ENCODE measurements around the gene ATF7.
"Not testable (repeated sequence)": the region's sequence is repeated elsewhere in the genome, so short reads cannot be mapped to it uniquely, and the experiment has no call there.

Gene ATF7

DNA sequence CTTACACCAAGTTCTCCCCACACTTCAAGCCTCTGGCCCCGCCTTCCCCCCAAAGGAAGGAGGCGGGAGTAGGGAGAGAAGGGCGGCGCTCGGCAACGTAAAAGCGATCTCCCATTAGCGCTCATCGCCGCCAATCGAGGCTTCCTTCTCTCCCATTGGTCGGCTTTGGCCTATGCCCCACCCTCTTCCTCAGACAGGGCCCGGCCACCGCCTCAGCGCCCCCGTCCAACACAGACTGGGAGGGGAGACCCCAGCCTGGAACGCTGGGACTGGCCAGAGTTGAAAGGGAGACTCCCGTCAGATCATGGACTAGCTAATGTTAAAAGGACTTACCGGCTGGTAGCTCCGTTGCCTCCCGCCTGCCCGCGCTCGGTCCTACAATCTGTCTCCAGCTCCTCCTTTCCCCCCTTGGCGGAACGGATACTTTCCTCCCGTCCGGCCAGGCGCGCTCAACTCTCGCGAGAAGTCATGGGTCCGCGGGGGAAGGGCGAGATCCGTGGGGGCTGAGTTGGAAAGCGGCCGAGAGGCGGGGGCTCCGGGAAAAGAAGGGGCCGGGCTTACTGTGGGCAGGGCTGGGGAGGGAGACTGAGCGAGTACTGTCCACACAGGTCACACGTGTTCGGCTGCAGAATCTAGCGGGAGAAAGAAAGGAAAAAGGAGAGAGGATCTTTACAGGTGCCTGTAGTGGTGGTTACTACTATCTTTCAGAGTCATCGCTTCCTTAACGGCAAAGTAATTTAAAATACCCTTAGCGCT is at the start of gene ATF7:
ATF7 (minus strand) TSS at position 437 of the 756 bp plus-strand sequence. CDS start 25,382 bp downstream, outside the sequence.
- peak; percentile 98 for DNase-seq

DNA sequence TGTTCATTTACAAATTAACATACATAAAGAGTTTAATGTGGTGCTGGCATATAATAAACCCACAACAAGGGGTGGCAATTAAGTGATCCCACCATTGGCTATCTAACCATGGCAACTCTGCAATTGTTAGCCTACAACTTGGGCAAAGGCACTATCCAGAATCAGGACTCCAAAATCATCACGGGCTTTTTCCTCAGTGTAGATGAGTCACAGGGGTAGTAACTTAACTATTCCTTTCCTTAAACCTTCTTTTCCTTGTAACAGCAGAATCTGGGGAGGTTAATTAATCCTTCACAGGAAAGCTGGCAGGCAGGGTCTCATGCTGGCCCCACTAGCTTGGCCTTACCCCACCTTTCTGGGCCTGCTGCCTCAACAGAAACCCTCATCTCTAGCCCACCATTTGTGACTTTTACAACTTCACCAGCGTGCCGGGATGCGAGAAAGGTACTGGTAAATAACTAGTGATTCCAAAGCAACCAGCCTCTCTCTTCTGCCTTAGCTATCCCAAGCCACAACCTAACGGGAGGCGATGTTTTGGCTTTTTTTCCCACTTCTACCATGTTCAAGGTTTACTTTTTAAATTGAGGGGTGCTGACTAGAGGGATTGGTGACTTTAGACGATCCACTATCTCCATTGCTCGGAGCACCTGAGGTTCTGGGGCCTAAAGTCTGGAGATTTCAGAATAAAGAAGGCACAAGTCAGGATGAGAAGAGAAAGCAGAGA is 49.0 kb upstream of the ATF7 start:
- DNase-seq = no peak

GRCh38 chr12:53670971-53671370 is 44.8 kb upstream of the ATF7 start:
- no peak for DNase-seq

GRCh38 chr12:53670308-53670707 is 44.1 kb upstream of the ATF7 start:
- no peak for DNase-seq

GRCh38 chr12:53667080-53667479 is 40.9 kb upstream of the ATF7 start:
- DNase-seq = no peak

DNA sequence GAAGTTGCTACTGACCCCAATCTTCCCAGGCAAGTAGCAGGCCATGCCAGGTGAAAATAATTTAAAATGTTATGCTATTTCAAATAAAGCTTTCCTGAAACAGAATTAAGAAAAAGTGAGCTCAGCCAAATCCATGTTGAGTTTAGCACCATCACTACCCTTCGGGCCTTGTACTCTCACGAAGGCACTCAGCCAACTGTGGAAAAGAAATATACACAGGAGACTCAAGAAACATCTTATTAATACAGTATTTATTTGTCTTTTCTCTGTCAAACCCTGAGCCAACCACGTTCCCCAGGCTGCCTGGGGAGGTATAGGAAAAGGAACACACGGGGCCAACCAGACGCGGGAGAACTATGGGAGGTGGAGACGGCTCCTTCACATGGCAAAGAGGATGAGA is 38.8 kb upstream of the ATF7 start:
- no peak for DNase-seq

- no peak for DNase-seq
These were observed 38.0 kb upstream of the ATF7 start for GRCh38 chr12:53664191-53664590.

- DNase-seq = no peak
These were observed 33.9 kb upstream of the ATF7 start for GRCh38 chr12:53660041-53660440.

- no peak for DNase-seq
These were observed 33.4 kb upstream of the ATF7 start for GRCh38 chr12:53659571-53659981.

DNA sequence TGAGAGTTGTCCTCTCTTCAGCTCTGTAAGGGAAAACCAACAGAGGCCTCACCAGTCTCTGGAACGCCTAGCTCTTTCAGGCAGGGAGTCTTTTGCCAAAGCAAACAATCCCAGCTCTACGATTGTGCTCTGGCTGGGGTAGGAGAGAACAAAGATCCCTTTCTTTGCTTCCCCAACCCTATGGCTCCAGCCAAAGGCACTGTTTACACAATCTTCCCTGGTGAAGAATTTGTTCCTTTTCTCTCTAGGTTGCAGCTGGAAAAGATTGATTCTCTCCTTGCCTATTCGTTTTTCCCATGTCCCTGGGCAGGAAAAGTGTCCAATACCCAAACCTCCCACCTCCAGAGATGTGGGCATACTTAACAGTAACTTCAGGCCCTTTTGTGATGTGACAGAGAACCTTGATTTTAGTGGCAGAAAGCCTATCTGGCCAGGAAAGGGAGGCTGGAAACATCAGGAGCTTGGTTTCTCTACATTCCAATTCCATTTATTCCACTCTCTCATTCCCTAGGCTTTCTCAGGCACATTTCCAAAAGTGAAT is 32.9 kb upstream of the ATF7 start:
- no peak for DNase-seq

GRCh38 chr12:53657041-53657440 is 30.9 kb upstream of the ATF7 start:
- DNase-seq = no peak

GRCh38 chr12:53653595-53653994 is 27.4 kb upstream of the ATF7 start:
- no peak for DNase-seq

GRCh38 chr12:53652366-53652765 is 26.2 kb upstream of the ATF7 start:
- DNase-seq = no peak

DNA sequence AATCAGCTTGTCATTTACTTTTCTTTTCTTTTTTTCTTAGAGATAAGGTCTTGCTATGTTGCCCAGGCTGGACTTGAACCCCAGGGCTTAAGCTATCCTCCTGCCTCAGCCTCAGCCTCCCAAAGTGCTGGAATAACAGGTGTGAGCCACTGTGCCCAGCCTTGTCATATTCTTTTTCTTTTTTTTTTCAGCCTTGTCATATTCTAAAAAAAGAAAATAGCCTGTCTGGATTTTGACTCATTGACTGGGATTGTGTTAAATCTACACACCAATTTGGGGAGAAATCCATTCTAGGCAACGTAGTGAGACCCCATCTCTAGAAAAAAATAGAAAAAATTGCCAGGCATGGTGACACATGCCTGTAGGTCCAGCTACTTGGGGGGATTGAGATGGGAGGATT is 25.6 kb upstream of the ATF7 start:
- DNase-seq = no peak

DNA sequence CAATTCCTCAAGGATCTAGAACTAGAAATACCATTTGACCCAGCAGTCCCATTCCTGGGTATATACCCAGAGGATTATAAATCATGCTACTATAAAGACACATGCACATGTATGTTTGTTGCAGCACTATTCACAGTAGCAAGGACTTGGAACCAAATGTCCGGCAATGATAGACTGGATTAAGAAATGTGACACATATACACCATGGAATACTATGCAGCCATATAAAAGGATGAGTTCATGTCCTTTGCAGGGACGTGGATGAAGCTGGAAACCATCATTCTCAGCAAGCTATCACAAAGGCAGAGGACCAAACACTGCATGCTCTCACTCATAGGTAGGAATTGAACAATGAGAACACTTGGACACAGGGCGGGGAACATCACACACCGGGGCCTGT is 20.1 kb upstream of the ATF7 start:
- DNase-seq = not testable (repeated sequence)

DNA sequence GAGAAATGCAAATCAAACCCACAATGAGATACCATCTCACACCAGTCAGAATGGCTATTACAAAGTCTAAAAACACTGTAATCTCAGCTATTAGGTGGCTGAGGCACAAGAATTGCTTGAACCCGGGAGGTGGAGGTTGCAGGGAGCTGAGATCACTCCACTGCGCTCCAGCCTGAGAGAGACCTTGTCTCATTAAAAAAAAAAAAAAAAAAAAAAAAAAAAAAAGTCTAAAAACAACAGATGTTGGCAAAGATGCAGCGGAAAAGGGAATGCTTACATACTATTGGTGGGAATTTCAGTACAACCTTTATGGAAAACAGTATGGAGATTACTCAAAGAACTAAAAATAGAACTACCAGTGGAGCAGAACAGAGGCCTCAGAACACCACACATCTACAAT is 19.0 kb upstream of the ATF7 start:
- DNase-seq = no peak

DNA sequence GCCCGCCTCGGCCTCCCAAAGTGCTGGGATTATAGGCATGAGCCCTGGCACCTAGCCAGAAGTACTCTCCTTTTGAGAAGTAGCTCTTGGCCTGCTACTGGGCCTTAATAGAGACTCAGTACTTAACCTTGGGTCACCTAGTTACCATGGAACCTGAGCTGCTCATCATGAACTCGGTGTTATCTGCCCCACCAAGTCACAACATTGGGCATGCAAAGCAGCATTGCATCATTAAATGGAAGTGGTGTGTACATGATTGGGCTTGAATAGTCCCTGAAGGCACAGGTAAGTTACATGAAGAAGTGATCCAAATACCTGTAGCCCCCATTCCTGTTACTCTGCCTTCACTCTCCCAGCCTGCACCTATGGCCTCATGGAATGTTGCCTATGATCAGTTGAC is 18.0 kb upstream of the ATF7 start:
- no peak for DNase-seq

DNA sequence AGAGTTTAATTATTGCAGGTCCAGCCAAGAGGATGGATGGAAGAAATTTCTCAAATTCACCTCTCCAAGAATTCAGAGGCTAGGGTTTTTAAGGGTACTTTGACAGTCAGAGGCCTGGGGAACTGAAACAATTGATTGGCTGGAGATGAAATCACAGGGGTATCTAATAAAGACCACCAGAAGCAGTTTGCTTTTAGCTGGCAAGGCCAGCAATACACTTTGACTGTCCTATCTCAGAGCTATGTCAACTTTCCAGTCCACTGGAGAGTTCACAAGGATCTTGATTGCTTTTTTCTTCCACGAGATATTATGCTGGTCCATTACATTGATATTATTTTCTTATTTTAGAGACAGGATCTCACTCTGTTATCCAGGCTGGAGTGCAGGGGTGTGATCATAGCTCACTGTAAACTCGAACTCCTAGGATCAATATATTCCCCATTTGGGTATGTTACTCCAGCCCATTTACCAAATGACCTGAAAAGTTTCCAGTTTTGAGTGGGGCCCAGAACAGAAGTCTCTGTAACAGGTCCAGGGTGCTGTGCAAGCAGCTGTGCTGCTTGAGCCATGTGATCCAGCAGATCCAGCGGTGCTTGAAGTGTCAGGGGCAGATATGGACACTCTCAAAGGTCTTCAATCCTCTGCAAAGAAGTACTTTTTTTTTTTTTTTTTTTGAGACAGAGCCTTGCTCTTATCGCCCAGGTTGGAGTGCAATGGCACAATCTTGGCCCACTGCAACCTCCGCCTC is 17.2 kb upstream of the ATF7 start:
- DNase-seq = no peak

DNA sequence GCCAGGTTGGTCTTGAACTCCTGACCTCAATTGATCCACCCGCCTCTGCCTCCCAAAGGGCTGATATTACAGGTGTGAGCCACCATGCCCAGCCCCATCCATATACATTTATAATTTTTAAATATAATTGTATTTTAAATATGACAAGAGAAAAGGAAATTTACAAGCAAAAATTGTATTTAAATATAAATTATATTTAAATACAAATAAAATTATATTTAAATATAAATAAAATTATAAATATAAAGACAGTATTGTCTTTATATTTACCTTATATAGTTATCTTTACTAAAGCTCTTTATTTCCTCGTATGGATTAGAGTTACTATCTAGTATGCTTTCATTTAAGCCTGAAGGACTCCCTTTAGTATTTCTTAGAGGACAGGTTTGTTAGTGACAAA is 11.9 kb upstream of the ATF7 start:
- DNase-seq = no peak

DNA sequence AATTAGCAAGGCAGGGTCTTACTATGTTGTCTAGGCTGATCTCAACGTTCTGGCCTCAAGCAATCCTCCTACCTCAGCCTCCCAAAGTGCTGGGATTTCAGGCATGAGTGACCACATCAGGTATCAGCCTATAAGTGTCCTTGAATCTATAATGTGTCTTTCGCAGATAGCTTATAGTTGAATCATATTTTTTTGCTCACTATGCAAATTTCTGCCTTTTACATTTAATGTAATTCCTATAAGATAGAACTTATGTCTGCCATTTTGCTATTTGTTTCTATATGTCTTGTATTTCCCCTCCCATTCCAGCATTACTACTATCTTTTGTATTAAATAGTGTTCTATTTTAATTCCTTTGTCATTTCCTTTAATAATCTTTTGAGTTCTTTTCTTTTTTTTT is 10.5 kb upstream of the ATF7 start:
- no peak for DNase-seq

DNA sequence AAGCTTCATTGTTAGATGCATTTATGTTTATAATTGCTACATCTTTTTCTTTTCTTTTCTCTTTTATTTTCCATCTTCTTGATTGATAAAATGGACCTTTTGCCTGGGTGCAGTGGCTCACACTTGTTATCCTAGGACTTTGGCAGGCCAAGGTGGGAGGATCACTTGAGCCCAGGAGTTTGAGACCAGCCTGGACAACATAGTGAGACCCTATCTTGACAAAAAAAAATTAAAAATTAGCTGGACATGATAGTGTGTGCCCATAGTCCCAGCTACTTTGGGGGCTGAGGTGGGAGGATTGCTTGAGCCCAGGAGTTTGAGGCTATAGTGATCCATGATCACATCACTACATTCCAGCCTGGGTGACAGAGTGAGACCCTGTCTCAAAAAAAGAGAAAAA is 9.5 kb upstream of the ATF7 start:
- not testable (repeated sequence) for DNase-seq

DNA sequence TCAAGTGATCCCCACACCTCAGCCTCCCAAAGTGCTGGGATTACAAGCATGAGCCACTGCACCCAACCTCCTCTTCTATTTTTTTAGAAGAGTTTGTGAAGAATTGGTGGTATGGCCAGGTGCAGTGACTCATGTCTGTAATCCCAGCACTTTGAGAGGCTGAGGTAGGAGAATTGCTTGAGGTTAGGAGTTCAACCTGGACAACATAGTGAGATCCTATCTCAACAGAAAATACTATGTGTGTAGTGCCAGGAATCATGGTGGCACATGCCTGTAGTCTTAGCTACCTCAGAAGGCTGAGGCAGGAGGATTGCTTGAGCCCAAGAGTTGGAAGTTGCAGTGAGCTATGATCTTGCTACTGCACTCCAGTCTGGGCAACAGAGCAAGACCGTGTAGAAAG is 5.5 kb upstream of the ATF7 start:
- no peak for DNase-seq

DNA sequence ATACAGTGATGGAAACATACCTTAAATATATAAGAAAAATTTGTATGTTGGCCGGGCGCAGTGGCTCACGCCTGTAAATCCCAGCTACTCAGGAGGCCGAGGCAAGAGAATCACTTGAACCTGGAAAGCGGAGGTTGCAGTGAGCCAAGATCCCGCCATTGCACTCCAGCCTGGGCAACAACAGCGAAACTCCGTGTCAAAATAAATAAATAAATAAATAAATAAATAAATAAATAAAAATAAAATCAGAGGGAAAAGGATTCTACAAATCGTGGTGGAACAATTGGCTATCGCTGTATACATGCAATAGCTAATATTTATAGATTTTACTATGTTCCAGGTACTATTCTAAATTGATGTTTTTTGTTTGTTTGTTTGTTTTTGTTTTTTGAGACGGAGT is 1.7 kb upstream of the ATF7 start:
- no peak for DNase-seq

Data from activated naive CD4-positive, alpha-beta T cell treated with anti-CD3 and anti-CD28 coated beads, Interleukin-2, amount 50 U/mL, for 16 hours (primary cell).